GM19372 (cell line): Measurements from ENCODE around the gene FDX2.
"Not testable (repeated sequence)": the region's sequence is repeated elsewhere in the genome, so short reads cannot be mapped to it uniquely, and the experiment has no call there.

Source experiments
- ATAC-seq: cut with Tn5 transposase; IDR thresholded peaks from one replicate; pipeline ENCODE4 v1.9.1; 2021; ENCODE audit warnings: mild to moderate bottlenecking, low read depth, moderate library complexity; ENCODE audit not compliant: unreplicated experiment

FDX2 gene

GRCh38 chr19:10285393-10285792, 30.4 kb downstream of the FDX2 start:
- no peak for ATAC-seq

- ATAC-seq: no peak
These were observed 30.9 kb downstream of the FDX2 start for GRCh38 chr19:10284960-10285278.

DNA sequence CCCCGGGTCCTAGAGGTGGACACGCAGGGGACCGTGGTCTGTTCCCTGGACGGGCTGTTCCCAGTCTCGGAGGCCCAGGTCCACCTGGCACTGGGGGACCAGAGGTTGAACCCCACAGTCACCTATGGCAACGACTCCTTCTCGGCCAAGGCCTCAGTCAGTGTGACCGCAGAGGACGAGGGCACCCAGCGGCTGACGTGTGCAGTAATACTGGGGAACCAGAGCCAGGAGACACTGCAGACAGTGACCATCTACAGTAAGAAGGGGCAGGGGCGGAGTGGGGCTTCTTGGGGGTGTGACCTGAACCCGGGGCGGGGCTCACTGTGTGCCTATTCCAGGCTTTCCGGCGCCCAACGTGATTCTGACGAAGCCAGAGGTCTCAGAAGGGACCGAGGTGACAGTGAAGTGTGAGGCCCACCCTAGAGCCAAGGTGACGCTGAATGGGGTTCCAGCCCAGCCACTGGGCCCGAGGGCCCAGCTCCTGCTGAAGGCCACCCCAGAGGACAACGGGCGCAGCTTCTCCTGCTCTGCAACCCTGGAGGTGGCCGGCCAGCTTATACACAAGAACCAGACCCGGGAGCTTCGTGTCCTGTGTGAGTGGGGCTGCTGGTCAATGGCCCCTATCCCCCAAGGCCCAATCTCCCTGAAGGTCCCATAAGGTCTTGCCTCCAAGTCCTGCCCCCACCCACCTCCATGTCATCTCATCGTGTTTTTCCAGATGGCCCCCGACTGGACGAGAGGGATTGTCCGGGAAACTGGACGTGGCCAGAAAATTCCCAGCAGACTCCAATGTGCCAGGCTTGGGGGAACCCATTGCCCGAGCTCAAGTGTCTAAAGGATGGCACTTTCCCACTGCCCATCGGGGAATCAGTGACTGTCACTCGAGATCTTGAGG, 31.5 kb downstream of the FDX2 start:
- no peak for ATAC-seq

DNA sequence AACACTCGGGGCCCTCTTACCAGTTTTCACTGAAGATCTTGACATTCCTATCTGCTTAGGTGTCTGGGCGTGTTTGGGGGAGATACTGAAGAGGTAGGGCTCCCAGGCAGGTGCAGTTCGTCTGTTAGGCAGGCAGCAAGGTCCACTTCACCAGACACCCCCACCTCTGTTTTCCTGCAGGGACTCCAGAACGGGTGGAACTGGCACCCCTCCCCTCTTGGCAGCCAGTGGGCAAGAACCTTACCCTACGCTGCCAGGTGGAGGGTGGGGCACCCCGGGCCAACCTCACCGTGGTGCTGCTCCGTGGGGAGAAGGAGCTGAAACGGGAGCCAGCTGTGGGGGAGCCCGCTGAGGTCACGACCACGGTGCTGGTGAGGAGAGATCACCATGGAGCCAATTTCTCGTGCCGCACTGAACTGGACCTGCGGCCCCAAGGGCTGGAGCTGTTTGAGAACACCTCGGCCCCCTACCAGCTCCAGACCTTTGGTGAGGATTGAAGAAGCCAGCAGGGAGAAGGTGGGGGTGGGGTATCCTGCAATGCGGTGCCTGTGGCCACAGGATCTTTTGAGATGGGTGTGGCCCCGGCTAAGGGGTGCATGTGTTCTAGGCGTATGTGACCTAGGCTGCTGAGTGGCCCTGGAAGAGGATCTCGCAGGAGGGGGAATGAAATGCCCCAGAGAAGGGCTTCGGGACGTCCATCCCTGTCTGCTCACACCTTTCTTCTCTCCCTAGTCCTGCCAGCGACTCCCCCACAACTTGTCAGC, 32.3 kb downstream of the FDX2 start:
- no peak for ATAC-seq

GRCh38 chr19:10282043-10282442, 33.8 kb downstream of the FDX2 start:
- not testable (repeated sequence) for ATAC-seq

DNA sequence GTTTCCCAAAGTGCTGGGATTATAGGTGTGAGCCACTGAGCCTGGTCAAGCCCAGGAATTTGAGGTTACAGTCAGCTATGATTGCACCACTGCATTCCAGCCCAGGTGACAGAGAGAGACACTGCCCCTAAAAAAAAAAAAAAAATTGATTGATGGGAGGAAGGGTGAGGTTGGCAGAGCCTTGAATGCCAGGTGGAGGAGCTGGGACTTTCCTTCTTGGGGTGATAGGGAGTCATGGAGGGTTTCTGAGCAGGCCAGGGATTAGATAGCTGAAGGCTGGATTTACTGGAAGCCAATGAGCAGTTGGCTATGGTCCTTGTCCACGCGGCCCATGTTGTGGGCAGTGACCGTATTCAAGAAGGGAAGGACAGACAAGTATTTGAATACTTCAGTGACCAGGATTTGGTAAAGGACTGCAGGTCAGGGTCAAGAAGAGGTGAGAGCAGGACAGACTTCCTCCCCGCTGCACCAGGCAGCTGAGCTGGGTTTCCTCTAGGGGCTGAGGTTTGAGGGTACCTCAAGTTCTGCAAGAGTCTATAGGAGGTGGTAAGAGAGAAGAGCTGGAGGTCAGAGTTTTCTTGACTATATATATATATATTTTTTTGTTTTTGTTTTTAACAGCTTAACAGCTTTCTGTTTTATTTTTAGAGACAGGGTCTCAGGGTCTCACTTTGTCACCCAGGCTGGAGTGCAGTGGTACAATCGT, 35.9 kb downstream of the FDX2 start:
- no peak for ATAC-seq

GRCh38 chr19:10278935-10279334, 36.9 kb downstream of the FDX2 start:
- ATAC-seq: no peak

- ATAC-seq: no peak
These were observed 37.8 kb downstream of the FDX2 start for GRCh38 chr19:10277795-10278589.

GRCh38 chr19:10274589-10274988, 41.2 kb downstream of the FDX2 start:
- no peak for ATAC-seq

GRCh38 chr19:10271543-10272086, 44.2 kb downstream of the FDX2 start:
- ATAC-seq: no peak

GRCh38 chr19:10270616-10271394, 45.0 kb downstream of the FDX2 start, which contains the start of gene ICAM1:
Gene ICAM1 (plus strand): TSS chr19:10271120. CDS start chr19:10271160, 40 bp downstream.
- ATAC-seq: peak; percentile 45

GRCh38 chr19:10270180-10270615, 45.6 kb downstream of the FDX2 start:
- ATAC-seq: no peak

- ATAC-seq: no peak
These were observed 46.3 kb downstream of the FDX2 start for GRCh38 chr19:10269333-10270179.

- ATAC-seq: no peak
These were observed 47.7 kb downstream of the FDX2 start for GRCh38 chr19:10268071-10268470.

GRCh38 chr19:10266706-10267105, 49.1 kb downstream of the FDX2 start:
- no peak for ATAC-seq

DNA sequence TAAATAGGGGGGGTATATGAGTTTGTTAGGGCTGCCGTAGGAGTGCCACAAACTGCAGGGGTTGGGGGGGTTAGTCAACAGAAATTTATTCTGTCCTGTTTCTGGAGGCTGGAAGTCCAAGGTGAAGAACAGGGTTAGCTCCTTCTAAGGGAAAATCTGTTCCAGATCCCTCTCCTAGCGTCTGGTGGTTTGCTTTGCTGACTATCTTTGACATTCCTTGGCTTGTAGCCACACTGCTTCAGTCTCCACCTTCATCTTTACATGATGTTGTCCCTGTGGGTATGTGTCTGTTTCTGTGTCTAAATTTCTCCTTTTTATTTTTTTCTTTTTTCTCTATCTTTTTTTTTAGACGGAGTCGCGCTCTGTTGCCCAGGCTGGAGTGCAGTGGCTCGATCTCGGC, 53.0 kb downstream of the FDX2 start:
- no peak for ATAC-seq

DNA sequence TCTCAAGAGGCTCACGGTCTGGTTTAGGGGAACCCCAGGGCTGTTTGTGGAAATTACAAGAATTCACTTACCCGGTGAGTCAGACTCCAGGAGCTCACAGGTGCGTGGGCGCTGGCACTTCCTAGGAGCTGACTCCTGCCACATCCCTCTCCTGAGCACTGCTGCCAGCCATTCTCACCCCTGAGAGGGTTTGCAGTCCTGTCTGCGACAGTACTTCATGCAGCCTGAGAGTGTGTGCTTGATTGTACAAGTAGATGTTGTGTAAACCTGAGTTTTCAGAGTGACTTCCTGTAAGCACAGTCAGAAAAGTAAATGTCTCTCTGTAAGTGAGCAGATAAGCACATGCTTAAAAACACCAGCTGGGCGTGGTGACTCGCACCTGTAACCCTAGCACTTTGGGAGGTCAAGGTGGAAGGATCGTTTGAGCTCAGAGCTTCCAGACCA, 55.7 kb downstream of the FDX2 start:
- no peak for ATAC-seq
